GM18520 (cell line): ENCODE data around the gene CNOT9.

ENCODE experiments used
- ATAC-seq: cut with Tn5 transposase; IDR thresholded peaks from one replicate; pipeline ENCODE4 v1.9.1; 2021; ENCODE audit not compliant: unreplicated experiment

CNOT9 gene

DNA sequence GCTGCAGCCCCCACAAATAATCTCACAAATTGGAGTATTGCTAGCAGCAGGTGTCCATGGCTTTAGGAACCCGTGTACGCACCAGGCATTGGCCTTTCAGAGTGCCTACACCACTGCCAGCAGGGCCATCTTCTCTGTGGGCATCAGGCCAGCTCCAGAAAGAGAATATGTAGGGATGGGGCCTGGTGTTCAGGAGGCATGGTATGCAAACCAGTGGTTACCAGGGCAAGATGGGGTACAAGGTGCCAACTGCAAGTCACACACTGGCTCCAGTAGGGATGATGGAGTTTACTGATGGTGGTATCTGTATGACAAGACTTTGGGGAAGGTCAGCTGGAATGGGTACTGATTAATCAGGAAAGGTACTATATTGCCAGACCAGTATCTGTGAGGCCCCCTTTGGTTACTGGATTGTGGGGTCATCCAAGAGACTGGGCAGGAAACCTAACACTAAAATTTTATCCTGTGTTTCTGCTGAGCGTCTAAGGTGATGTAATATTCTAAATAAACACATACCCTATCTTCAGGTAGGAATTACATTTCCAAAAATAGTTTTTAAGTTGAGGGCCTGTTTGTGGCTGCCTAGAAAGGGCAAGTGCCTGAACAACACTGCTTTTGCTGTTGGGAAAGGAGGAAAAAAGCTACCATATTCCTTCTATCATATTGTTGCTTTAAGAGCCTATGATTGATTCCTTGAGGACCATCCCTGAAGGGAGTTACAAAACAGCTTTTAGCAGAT is 9.0 kb downstream of the CNOT9 start:
- no peak for ATAC-seq

GRCh38 chr2:218578272-218578877 is 9.7 kb downstream of the CNOT9 start:
- no peak for ATAC-seq

- ATAC-seq = peak; percentile 74
Measured at GRCh38 chr2:218582076-218582475, 13.4 kb downstream of the CNOT9 start.

DNA sequence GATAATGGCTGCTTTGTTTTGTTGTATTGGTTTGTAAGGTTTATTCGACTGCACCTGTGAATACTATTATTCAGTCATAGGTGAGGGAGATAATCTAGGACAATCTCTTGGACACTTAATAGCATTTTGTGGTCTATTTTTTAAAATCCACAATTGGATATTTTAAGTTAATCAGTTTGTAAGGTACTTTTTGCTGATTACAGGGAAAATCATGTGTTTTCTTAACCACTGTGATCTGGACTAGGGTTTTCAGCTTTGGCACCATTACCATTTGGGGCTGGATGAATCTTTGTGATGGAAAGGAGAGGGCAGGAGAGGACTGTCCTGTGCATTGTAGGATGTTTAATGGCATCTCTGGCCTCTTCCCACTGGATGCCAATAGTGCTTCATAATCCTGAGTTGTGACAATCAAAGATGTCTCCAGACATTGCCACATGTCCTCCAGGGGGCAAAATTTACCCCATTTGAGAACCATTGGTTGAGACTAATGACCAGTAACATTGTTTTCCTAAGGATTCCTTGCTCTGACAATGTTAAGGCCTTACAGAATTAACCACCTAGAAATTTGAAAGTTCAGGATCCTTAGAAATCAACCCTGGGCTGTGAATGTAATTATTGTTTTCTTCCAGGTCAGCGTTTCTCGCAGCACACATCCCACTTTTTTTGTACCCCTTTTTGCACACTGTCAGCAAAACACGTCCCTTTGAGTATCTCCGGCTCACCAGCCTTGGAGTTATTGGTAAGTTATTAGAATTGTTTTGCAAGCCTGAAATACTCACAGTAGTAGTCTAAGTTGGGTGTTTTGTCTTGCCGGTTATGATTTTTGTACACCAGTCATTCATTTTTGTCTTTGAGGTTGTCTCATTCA is 15.6 kb downstream of the CNOT9 start:
- no peak for ATAC-seq

DNA sequence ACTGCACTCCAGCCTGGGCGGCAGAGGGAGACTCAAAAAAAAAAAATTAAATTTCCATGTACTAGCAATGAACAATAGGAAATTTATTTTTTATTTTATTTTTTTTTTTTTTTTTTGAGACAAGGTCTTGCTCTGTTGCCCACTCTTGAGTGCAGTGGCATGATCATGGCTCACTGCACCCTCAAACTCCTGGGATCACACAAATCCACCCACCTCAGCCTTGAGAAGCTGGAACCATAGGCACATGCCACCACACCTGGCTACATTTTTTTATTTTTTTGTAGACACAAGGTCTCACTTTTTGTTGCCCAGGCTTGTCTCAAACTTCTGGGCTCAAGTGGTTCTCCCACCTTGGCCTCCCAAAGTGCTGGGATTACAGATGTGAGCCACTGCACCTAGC is 16.9 kb downstream of the CNOT9 start:
- ATAC-seq = no peak

- ATAC-seq = no peak
Measured at GRCh38 chr2:218605432-218605831, 36.8 kb downstream of the CNOT9 start.

- no peak for ATAC-seq
Measured at GRCh38 chr2:218607436-218608115, 38.9 kb downstream of the CNOT9 start, which contains the start of gene PLCD4. Gene PLCD4 (plus strand): TSS chr2:218607899. CDS start chr2:218615740, 7,841 bp downstream.

DNA sequence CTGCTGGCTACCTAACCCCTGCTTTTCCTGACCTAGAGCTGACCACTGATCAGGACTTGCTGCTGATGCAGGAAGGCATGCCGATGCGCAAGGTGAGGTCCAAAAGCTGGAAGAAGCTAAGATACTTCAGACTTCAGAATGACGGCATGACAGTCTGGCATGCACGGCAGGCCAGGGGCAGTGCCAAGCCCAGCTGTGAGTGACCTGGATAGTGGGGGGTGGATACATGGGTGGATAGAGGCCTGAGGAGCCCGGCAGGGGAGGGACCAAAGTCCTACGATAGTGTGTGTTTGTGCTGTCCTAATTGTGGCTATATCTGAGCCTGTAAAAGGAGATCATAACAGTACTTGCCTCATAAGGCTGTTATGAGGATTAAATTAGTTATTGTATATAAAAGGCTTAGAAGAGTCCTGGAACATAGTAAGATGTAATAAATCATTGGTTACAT is 47.3 kb downstream of the CNOT9 start:
- ATAC-seq = no peak

- no peak for ATAC-seq
Measured at GRCh38 chr2:218618102-218618860, 49.6 kb downstream of the CNOT9 start.

GRCh38 chr2:218621007-218621406 is 52.4 kb downstream of the CNOT9 start:
- no peak for ATAC-seq

- ATAC-seq = no peak
Measured at GRCh38 chr2:218622606-218623365, 54.1 kb downstream of the CNOT9 start.

GRCh38 chr2:218623366-218623705 is 54.7 kb downstream of the CNOT9 start:
- ATAC-seq = no peak

DNA sequence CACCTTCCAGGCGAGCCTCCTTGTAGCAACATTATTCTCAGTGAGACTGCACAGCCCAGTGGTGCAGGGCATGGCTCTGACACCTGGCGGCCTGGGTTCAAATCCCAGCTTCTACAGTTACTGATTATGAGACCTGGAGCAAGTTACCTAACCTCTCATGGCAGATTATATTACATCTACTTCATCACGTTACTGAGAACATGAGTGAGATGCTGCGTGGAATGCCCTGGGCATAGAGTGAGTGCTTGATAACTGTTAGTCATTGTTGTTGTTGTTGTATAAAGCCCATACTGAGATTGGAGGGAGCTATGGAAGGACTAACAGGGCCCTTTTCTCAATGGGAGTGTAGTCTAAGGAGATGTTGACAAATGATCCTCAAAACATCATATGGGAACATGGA is 57.7 kb downstream of the CNOT9 start:
- ATAC-seq = no peak

GRCh38 chr2:218627939-218628338 is 59.3 kb downstream of the CNOT9 start:
- no peak for ATAC-seq

- no peak for ATAC-seq
Measured at GRCh38 chr2:218631837-218632236, 63.2 kb downstream of the CNOT9 start.

- no peak for ATAC-seq
Measured at GRCh38 chr2:218635719-218636118, 67.1 kb downstream of the CNOT9 start.

DNA sequence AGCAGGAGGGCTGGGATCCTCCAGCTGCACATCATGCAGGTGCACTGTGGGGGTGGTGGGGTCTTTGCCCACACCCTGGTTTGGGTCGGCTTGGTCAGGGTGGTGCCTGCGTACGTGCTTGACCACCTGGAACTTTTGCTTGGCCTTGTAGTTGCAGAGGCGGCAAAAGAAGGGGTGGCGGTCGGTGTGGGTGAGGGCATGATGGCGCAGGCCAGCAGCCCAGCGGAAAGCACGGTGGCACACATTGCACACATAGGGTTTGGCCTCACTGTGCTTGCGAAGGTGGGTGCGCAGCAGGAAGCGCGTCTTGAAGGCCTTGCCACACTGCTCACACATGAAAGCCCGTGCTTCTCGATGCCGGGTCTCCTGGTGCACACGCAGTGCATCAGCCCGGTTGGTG is 69.7 kb downstream of the CNOT9 start:
- ATAC-seq = no peak

GRCh38 chr2:218642121-218642656 is 73.5 kb downstream of the CNOT9 start:
- ATAC-seq = no peak

DNA sequence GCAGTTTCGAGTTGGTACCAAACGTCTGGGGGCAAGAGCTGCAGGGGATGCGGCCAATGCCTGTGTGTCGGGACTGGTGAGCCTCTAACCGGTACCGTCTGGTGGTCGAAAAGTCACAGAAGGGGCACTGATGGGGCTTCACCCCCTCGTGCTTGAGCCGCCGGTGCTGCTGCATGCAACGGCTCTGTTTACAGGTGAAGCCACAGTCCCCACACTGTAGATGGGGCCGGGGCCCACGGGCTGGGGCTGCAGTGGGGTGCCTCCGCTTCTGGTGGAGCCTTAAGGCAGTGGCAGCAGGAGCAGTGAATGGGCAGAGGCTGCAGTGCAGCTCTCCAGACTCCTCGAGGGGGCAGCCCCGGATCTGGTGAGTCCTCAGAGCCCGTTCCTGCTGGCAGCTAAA is 74.1 kb downstream of the CNOT9 start:
- ATAC-seq = no peak
